HG03039 (cell line): ENCODE data around the gene NSRP1.
"Not testable (repeated sequence)": the region's sequence is repeated elsewhere in the genome, so short reads cannot be mapped to it uniquely, and the experiment has no call there.

Experiments used
- ATAC-seq: cut with Tn5 transposase; IDR thresholded peaks from one replicate; pipeline ENCODE4 v1.9.1; 2021; ENCODE audit warnings: mild to moderate bottlenecking, moderate library complexity; ENCODE audit not compliant: unreplicated experiment

The NSRP1 gene

GRCh38 chr17:30118635-30119034 is 2.0 kb downstream of the NSRP1 start:
- not testable (repeated sequence) for ATAC-seq

DNA sequence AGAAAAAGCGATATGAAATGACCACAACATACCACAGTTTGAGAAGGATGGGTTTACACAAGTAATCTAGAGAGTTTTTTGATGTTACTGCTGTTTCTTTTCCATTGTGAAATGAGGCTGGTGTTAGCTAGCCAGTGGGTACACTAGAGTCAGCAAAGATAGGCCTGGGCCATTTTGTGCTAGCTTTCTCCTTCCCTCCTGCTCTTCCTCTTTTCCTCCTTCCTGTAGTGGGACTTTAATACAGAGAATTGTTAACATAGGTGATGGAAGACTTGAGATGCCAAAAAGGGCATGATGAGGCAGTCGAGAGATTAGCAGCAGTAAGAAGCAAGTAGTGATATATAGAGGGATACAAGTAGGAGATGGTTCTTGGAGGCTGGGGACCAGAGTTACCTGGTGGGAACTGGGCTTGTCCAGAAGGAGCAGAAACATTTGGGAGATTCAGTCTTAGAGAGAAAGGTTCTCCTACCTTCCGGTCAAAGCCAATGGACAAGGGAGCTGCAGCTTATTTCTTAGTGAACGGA is 7.7 kb downstream of the NSRP1 start:
- ATAC-seq, result no peak

- no peak for ATAC-seq
These were observed 13.5 kb downstream of the NSRP1 start for GRCh38 chr17:30130121-30130520.

DNA sequence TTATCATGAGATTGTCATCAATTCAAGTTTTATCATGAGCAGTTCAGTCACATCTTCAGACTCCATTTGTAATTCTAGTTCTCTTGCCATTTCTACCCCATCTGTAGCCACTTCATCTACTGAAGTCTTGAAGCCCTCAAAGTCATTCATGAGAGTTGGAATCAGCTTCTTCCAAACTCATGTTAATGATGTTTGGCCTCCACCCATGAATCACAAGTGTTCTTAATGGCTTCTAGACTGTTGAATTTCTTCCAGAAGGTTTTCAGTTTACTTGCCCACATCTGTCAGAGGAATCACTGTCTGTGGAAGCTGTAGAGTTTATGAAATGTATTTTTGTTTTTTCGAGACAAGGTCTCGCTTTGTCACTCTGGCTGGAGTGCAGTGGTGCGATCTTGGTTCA is 16.0 kb downstream of the NSRP1 start:
- ATAC-seq, result no peak

GRCh38 chr17:30133197-30133596 is 16.6 kb downstream of the NSRP1 start:
- no peak for ATAC-seq

DNA sequence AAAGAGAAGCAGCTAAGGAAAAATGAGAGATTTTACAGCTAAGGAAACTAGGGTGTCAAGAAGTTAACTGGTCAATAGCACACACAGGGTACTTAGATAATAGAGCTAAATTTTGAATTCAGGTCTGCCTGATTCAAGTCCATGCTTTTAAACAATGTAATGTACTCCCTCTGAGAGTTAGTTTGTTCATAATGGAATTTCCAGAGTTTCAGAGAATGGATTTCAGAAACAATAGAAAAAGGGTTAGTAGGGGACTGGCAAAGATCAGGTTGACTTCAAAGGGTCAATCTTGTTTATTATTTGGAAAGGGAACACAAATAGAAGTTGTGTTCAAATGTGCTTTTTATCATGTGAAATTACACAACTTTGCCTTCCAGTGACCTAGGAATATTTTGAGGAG is 17.9 kb downstream of the NSRP1 start:
- no peak for ATAC-seq

DNA sequence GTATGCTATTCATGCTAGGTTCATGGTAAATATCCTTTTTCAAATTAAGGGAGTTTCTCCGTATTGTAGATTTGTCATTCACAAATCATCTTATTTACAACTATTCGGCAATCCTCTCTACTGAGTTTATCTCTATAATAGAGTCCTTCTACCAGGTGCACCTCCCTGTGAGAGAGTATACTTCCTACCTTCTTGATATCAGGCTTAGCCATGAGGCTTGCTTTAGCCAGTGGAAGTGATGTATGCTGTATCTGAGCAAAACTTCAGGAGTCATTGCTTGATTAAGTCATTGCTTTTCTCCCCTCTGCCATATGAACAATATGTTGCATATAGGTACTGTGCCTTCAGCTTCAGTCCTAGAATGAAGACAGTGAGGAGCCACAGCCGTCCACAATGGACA is 20.5 kb downstream of the NSRP1 start:
- no peak for ATAC-seq

GRCh38 chr17:30147860-30148259 is 31.2 kb downstream of the NSRP1 start:
- ATAC-seq, result not testable (repeated sequence)

- no peak for ATAC-seq
These were observed 31.8 kb downstream of the NSRP1 start for GRCh38 chr17:30148376-30148775.

DNA sequence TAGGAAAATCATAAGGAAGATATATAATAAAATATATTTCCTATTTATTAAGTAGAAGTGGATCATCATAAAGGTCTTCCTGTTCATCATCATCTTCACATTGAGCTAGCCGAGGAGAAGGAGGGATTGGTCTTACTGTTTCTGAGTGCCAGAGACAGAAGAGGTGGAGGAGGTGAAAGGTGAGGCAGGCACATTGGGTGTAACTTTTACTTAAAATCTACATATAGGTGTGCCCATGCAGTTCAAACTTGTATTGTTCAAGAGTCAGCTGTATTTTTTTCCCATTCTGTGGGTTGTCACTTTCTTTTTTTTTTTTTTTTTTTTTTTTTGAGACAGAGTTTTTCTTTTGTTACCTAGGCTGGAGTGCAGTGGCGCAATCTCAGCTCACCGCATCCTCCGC is 34.9 kb downstream of the NSRP1 start:
- no peak for ATAC-seq

DNA sequence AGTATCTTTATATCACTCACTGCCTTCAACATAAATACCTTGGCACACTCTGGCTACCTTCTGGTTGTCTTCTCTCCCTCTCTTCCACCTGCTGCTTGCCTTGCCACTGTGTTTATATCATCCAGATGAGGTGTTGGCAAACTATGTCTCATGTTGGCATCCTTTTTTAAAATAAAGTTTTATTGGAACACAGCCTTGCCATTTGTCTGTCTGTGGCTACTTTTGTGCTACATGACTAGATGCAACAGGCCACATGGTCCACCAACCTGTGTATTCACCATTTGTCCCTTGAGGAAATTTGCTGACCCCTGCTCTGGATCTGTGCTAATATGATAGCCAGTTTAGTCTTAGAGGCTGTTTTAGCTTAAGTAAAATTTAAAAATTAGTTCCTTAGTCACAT is 36.8 kb downstream of the NSRP1 start:
- no peak for ATAC-seq

DNA sequence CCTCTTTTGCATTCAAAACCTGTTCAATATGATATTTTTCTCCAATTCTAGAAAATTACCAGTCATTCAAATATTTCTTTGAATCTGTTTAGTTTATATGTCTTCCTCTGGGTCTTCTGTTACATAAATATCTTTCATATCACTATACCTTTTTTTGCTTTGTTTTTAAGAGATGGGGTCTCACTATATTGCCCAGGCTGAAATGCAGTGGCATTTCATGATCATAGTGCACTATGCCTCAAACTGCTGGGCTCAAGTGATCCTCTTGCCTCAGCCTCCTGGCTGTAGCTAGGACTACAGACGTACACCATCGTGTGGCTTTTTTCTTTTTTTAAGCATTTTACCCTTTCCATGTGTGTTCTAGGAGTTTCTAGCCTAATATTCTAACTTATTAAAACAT is 38.8 kb downstream of the NSRP1 start:
- ATAC-seq, result no peak

DNA sequence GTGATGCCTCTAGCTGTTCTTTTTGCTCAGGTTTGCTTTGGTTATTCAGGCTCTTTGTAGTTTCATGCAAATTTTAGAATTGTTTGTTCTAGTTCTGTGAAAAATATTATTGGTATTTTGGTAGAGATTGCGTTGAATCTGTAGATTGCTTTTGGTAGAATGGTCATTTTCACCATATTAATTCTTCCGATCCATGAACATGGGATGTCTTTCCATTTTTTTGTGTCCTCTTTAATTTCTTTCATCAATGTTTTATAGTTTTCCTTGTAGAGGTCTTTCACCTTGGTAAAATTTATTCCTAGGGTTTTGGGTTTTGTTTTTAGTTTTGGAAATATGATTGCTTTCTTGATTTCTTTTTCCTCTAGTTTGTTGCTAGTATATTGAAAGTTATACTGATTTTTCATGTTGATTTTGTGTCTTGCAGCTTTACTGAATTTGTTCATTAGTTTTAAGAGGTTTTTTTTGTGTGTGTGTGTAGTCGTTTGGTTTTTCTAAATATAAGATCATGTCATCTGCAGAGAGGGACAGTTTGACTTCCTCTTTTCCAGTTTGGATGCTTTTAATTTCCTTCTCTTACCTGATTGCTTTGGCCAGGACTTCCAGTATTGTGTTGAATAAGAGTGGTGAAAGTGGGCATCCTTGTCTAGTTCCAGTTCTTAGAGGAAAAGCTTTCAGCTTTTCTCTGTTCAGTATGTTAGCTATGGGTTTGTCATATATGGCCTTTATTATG is 42.4 kb downstream of the NSRP1 start:
- ATAC-seq, result no peak

DNA sequence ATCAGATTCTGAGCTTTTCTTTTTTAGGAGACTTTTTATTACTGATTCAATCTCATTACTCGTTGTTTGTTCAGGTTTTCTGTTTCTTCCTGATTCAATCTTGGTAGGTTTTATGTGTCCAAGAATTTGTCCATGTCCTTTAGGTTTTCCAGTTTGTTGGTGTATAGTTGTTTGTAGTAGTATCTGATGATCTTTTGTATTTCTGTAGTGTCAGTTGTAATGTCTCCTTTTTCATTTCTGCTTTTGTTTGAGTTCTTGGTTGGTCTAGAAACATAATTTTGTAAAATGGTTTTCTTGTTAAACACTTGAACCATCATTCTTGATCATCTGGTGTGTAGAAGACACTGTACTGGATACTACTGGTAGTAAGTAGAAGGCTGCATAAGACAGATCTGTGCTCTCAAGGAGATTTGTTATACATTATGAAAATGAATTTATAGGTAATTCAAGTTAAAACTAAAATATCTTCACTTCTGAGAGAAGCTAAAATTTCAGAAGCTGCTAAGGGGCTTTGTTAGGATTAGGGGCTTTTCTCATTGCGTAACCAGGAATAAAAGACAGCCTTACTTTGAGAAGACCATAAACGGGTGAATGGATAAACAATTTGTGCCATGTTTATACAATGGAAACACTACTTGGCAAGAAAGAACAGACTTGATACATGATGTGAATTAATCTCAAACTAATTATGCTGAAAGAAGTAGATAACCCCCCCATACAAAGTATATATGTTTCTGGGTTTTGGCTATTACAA is 44.0 kb downstream of the NSRP1 start:
- no peak for ATAC-seq

- no peak for ATAC-seq
These were observed 45.0 kb downstream of the NSRP1 start for GRCh38 chr17:30161601-30162000.

DNA sequence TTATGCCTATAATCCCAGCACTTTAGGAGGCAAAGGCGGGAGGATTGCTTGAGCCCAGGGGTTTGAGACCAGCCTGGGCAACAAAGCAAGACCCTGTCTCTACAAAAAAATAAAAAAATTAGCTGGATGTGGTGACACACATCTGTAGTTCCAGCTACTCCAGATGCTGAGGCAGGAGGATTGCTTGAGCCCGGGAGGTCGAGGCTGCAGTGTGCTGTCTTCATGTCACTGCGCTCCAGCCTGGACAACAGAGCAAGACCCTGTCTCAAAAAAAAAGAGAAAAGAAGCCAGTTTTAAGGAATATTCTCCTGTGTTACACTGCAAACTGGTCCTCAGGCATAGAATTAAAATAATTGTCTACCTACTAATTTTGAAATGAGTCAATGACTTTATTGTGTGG is 47.9 kb downstream of the NSRP1 start:
- ATAC-seq, result no peak

- ATAC-seq, result no peak
These were observed 48.5 kb downstream of the NSRP1 start for GRCh38 chr17:30165147-30165546.

GRCh38 chr17:30165960-30166359 is 49.3 kb downstream of the NSRP1 start:
- ATAC-seq, result no peak

- ATAC-seq, result no peak
These were observed 53.9 kb downstream of the NSRP1 start for GRCh38 chr17:30170415-30170987.

- no peak for ATAC-seq
These were observed 55.9 kb downstream of the NSRP1 start for GRCh38 chr17:30172560-30172959.

DNA sequence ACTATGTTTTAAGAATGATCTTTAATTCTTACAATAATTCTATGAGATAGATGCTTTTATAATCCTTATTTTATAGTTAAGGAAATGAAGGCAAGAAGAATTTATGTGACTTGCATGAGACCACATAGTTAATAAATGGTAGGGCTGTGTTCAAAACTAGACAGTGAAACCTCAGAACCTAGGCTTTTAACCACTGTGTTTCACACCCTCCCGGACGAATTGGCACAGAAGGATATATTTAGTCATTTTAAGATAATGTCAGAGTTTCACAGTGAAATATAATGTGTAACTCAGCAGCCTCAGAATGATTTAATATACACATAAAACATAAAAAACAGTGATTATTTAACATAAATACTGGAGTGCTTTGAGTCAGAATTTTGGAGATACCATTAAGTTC is 57.0 kb downstream of the NSRP1 start:
- ATAC-seq, result peak; percentile 59

- ATAC-seq, result no peak
These were observed 57.9 kb downstream of the NSRP1 start for GRCh38 chr17:30174556-30174955.
